Measurements from ENCODE around the gene POLR1A.

Gene POLR1A

DNA sequence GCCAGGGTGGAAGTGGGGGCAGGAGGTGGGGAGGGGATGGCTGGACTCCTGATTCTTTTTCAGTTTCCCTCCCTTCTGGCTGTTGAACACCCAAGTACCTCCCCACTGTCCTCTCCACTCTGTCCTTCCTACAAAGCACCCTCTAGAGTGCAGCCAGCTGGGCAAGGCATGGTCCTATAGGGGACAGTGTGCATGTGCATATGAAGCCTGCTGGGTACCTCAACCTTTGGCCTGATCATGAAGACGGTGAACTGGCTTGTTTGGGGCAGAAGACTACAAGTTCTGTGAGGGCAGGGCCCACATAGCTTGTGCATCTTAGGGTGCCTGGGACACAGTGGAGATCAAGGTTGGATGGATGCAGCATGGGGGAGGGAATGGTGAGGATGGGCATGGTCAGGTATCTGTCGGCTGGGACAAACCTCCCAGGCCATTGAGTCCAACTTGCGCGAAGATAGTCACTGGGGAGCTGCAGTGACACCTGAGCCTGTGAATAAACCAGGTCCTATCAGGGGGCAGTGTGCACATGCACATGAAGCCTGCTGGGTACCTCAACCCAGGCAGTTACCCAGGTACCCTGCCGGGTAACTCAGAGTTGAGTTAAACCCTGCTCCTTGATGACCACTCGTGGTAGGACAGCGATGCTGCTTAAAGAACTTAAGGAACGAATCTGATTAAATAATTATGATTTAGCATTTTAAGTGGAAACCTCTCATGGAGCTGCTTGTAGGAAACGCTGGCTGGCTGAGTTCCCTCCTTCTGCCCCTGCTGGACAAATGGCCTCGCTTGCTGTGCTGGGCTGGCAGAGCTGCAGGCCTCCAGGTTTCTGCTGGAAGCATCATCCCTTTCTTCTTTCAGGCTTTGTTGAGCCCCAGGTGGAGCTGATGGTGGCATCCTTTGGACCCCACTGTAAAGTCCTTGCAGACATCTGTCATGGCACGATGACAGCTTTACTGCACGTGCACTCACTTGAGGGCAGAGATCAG, 84.0 kb downstream of the POLR1A start:
- DNase-seq (ENCODE audit: low read depth in 3 of 3), result no peak

DNA sequence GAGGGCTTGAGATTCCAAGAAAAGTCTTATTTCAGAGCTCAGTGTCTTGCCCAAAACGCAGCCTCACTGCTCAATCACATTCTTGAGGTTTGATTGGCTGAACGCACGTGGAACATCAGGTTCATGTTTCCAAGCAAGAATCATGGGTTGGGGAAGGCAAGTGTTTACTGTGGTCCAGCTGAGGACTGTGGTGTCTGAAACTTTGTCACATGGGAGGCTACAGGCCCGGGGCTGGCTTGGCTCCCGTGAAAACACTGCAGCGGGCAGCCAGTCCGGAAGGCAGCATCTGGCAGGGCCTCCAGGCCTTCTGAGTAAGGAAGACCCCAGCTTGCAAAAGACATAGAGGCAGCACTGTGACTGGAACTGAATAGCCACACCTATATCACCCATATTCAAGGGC, 84.7 kb downstream of the POLR1A start:
- DNase-seq (ENCODE audit: low read depth in 3 of 3), result no peak

DNA sequence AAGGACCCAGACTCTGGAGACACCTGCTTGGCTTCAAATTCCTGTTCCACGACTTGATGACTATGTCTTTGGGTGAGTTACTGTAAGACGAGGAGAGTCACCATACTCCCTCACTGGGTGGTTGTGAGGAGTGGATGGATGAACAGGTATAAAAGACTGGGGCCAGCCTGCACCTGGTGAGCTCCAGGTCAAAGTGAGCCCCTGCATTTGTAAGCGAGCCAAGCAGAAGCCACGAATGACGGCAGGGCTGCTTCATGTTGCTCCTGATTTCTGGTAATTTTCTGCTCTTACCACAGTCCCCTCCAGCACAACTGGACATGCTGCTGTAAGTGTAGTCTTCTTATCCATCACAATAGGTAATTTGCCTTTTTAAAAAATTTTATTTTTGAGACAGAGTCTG, 86.6 kb downstream of the POLR1A start:
- no peak for DNase-seq (ENCODE audit: low read depth in 3 of 3)

DNA sequence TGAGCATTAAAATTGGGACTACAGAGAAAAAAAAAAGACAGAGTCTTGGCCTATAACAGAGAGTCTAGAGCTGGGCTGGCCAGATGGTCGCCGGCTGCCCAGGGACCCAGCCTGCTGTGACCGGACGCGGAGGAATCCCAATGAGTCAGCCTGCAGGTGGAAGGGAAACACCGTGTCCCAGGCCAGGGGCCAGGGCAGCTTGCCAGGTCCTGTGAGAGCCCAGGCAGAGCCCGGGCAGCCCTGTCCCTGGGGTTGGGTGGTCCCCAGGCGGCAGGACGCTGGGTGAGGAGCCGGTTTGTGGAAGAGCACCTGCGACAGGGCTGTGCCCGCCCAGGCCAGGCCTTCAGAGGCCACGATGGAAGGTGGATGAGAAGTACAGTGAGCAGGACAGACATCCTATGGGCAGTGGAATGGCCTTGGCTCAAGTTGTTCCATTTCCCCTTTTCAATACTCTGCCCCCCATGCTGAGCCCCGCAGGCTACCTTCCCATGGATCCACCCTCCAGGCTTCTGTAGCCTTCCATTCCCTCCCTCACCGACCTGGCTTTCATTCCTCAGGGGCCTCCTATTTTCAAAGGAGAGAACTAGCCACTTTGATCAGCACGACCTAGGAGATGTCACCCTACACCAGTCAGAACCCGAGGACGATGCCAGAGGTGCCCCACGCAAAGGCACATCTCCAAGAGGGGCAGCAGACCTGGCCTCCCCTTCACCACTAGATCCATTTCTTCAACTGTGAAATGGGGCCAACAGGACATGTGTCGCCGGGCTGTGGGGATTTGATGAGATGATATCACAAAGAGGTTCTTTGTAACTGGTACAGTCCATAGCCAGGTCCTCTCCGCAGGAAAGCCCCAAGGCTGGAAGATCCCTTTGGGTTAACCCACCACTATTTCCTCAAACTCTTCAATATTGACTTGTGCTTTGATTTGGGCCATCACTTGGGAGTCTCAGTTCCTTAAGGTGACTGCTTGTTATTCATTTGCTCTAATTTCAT, 87.5 kb downstream of the POLR1A start:
- no peak for DNase-seq (ENCODE audit: low read depth in 3 of 3)

DNA sequence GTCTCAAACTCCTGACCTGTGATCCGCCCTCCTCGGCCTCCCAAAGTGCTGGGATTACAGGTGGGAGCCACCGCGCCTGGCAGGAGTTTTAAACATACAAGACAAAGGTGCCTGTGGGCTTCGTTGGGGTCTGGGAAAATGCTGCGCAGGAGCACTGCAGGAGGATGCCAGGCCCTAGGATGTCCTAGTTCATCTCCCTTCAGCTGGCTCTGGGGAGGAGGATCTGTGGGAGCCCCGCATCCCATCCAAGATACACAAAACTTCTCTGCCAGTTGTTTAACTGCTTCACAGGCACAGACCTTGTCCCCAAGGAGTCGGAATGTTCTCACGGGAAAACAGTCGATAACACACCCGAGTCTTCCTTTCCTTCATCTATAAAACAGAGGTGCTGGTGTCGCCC, 89.1 kb downstream of the POLR1A start:
- DNase-seq (ENCODE audit: low read depth in 3 of 3), result no peak

DNA sequence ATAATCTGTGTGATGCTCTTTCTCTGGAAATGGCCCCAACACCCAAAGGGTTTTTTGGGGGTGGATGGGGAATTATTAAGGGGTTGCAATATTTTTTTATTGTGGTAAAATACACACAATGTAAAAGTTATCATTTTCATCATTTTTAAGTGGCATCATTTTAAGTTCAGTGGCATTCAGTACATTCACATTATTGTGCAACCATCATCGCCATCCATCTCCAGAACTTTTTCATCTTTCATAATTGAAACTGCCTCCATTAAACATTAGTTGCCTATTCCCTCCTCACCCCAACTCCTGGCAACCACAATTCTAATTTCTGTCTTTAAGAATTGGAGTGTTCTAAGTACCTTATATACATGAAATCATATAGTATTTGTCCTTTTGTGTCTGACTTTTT, 90.0 kb downstream of the POLR1A start:
- no peak for DNase-seq (ENCODE audit: low read depth in 3 of 3)

DNA sequence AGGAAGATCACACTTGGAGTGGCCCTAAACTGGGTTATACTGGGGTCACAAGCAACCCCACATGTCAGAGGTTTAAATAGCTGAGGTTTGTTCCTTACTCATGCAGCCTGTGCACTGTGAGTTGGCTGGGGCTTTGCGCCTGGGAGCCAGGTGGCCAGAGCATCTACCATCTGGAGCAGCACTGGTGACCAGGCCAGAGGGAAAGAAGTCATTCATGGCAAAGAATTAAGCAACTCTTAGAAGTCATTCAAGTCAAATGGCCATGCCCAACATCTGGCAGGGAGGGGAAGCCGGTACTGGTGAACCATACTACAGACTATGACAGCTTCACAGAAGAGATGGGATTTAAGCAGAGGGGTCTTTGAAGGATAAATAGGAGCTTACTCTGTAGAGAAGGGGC, 90.7 kb downstream of the POLR1A start:
- DNase-seq (ENCODE audit: low read depth in 3 of 3), result no peak

DNA sequence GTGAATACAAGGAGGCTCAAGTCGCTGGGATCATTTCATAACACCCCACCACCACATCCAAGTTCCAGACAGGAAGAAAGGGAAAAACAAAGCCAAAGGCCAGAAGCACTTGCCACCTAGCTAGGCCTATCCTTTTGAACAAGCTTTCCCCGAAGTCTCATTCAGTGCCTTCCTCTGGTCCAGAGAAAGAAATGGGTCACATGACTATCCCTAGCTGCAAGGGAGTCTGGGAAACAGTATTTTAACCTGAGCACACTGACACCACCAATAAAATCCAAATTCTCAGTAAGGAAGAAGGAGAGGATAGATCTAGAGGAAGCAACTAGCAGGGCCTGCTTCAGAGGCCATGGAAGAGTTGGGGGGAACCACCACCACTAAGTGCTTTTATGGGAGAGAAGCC, 91.2 kb downstream of the POLR1A start:
- DNase-seq (ENCODE audit: low read depth in 3 of 3), result no peak

DNA sequence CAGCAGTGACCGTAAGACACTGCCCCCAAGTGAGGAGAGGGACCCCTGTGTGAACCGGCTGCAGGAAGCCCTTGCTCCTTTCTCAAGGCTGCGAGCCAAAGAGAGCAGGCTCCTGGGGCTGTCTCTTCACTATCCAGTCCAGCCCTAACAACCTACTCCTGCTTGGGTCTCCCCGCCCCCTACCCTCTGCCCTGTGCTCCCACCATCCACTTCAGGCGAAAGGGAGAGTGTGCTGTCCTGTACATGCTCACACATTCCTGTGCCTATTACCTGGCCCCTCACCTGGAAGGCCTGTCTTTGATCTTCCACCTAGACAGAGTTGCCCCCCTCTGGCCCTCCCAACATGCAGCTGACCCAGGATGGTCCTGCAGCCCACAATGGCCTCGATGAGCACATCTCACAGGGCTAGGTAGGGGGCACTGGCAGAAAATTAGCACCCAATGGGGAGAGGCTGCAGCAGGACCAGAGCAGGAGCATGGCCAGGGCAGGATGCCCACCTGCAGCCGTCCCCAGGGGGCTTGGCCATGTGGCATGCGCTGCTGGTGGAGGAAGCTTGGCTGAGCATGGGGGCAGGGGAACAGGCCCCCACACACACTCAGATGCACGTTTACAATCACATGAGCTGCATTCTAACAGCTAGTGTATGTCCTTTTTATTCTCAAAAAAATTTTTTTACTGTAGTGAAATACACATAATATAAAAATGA, 93.5 kb downstream of the POLR1A start:
- DNase-seq (ENCODE audit: low read depth in 3 of 3), result no peak

DNA sequence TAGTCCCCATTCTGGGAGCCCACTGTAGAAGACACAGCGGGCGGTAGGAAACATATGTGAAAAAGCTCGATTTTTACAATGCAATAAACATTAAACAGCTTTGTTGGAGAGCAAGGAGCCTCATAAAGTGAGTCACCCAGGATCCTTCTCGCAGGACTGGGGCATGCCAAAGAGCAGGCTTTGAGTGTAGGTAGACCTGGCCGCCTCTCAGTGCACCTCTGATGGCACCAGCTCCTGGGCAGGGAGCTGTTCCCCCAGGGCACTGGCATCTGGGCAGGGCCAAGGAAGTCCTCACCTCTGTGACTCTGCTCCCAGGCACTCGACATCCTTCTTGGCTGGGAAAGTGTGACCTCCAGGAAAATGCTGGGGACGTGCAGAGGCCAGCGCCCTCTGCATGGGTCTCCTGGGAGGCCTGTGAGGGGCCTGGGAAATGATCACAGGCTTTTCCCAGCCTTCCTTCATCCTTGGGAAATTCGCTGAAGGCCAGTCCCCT, 94.2 kb downstream of the POLR1A start:
- DNase-seq (ENCODE audit: low read depth in 3 of 3), result no peak

DNA sequence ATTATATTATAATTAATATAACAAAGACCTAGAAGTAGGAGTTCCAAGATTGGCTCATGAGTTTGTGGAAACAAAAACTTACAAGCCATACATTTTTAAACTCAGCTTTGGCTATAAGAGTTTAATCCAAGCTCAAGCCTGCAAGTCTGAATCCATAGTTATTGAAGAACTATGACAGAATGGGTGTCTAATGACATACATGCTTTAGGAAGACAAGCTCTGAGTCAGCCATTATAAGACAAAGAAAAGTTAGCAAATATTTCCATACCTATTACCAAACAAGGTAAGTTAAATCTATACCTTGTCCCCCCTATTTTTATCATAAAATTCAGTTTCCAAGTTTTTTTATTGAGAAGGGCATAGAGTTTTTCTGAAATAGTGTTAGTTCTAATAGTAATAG, 95.6 kb downstream of the POLR1A start:
- no peak for DNase-seq (ENCODE audit: low read depth in 3 of 3)

DNA sequence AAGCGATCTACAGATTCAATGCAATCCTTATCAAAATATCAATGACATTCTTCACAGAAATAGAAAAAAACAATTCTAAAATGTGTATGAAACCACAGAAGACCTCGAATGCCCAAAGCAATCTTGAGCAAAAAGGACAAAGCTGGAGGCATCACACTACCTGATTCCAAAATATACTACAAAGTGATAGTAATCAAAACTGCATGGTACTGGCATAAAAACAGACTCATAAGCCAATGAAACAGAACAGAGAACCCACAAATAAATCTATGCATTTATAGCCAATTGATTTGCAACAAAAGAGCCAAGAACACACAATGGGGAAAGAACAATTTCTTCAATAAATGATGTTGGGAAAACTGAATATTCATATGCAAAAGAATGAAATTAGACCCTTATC, 99.2 kb downstream of the POLR1A start:
- DNase-seq (ENCODE audit: low read depth in 3 of 3), result no peak

DNA sequence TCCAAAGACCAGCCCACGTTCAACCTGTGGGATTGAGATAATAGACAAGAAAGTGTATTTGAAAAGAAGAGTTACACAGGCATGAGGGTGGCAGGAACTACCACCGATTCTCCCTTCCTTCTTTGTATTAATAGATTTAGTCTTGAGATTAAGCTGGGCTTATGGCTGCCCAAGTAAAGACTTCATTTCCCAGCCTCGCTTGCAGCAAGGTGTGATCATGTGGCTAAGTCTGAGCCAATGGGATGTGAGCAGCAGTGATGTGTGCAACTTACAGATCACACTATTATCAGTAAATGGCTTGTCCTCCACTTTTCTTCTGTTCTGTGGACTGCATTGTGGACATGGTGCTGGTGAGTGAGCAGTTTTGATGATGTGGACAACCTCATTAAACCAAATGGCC, 101.7 kb downstream of the POLR1A start:
- DNase-seq (ENCODE audit: low read depth in 3 of 3), result no peak

DNA sequence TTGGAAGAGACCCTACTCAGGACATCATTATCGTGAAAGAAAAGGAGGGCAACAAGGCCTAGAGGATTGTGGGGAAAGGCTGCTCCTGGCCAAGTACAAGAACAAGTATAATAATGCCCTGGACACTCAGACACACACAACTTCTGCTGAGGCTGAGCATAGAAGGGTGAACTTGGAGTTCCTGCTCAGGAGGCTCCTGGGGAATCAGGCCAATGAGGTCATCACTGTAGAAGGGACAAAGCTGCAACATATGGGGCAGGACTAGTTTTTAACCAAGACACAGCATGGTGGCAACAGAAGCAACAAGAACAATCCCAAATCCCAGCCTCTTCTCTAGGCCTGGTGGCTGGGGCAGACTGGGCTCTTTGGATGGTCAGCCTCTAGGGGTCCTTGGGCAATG, 102.6 kb downstream of the POLR1A start:
- no peak for DNase-seq (ENCODE audit: low read depth in 3 of 3)

DNA sequence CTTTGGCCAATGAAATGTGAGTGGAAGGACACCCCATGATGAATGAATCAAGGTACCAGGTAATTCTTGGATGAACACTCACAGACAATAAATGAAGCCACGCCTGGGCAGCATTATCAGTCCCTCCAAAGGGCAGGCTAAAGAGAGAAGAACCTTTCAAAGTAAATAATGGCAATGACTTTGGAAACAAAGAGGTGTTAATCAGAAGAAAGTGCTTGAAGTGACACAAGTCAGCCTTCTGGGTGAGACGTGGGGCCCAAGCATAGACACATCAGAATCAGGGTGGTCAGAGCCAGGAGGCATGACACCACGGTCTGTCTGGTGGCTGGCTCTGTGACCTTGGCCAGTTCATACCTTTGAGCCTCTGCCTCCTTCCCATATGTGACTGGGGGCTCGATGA, 103.3 kb downstream of the POLR1A start:
- DNase-seq (ENCODE audit: low read depth in 3 of 3), result no peak

DNA sequence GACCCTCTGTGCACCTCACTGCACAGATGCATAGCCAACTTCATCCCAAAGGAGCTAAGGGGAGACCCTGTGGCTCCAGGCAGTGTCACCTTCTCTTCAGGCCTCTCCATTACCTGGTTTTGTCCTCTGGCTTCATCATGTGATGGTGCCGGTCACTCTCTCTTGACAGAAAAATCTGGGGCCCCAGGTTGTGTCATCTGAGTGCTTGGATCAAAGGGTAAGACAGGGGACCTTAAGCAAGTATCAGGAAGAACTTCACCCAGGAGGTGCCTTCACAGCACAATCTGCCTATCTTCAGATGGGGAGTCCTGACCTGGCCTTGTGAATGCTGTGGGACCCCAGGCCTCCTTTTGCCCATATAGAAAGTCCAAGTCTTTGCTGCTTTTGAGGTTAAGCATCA, 104.4 kb downstream of the POLR1A start:
- DNase-seq (ENCODE audit: low read depth in 3 of 3), result no peak

DNA sequence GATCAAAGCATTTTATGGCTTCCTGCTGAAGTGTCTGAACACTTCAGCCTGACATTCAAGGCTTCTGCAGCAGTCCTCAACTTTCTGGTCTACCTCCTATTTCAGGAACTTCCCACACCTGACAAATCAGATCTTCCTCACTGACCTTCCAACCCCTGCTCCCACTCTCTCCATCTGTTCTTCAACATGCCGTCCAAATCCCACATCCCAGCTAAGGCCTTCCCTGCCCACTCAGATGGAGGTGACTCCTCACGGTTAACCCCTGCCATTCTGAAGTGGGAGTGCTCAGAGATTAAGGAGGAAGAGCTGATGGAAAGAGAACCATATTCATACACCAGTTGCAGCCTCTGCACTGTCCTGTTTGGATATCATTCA, 104.8 kb downstream of the POLR1A start:
- no peak for DNase-seq (ENCODE audit: low read depth in 3 of 3)

DNA sequence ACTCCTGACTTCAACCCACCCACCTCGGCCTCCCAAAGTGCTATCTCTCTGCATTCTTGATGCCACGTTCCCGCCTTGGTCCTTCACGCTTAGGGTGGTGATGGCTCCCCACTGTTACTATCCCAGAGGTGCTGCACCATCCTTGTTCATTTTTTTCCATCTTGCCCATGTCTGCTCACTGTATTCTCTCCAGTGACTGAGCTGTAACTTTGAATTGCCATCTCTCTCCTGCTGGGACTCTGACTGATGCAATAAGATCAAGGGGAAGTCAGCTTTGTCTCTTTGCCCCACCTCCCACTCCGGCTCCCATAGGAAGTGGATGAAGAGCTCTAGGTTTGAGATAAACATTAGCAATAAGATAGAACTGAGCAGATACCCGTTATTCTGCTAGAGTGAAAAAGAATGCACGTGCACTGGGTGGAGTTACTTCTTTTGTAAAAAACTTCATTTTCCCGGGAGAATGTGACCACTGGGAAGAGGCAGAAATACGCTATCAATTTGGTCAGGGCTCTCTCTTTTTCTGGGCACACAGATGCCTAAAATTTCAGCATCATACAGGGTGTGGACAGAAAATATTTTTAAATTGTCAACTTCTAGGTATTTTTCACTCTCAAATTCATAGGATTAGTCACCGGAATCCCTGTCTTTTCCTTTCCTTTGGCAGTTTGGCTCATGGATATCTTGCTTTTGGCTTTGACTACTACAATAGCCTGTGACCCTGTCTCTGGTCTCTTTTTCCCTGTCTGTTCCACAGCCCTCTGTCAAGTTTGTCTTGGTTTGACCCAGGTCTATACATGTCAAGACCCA, 105.4 kb downstream of the POLR1A start:
- no peak for DNase-seq (ENCODE audit: low read depth in 3 of 3)

DNA sequence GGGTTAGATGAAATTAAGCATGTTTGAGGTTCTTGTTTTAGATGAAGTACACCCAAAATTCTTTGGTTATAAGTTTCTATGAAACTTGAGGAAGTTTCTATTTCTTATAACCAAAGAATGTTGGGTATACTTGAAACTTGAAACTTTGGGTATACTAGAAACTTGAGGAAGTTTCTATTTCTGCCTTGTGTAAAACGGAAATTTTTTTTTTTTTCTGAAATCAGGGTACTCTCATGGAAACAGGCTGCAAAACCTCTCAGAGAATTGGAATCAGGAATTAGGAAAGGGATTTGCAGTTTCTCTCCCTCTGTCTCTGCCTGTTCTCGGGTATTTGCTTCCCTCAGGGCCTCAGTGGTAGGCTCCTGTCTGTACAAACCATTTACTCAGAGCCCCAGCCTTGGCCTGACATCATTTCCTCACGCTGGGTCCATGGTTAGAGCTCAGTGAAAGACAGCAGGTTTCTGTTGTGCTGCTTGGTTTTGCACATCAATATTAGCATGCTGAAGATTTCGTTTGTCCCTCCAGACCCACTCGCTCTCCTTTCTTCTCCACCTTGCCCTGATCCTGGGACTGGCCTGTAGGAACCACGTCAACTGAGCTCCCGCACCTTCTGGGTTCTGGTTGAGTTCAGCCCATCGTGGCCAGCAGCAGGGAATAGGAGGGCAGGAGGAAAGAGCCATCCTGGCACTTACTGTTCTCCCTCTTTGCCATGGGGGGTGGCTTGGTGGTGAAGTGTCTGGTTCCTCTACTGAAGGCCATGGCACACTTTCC, 106.4 kb downstream of the POLR1A start:
- no peak for DNase-seq (ENCODE audit: low read depth in 3 of 3)

Measured in stimulated activated CD4-positive, alpha-beta T cell treated with anti-CD3 and anti-CD28 coated beads, TNF-alpha, amount 100 ng/mL, for 48 hours (primary cell).